GM12864 (cell line): Measurements from ENCODE around the gene DCLK1.

ENCODE experiments used
- DNase-seq: peaks from one replicate; pipeline ENCODE4 v3.0.0-alpha.2; 2011; ENCODE audit warnings: low read depth
- H3K4me3 ChIP-seq: 2 replicates; pipeline ENCODE4 v1.5.1; 2011; ENCODE audit warnings: mild to moderate bottlenecking, low read depth, low read length, control low read depth
- TF ChIP-seq, protein P1 (sequence below): IDR thresholded peaks from 2 replicates; pipeline ENCODE4 v1.5.1; 2011; ENCODE audit warnings: low read depth, mild to moderate bottlenecking, moderate library complexity, low read length, control low read depth, inconsistent platforms; ENCODE audit errors: missing control alignments

The DCLK1 gene

DNA sequence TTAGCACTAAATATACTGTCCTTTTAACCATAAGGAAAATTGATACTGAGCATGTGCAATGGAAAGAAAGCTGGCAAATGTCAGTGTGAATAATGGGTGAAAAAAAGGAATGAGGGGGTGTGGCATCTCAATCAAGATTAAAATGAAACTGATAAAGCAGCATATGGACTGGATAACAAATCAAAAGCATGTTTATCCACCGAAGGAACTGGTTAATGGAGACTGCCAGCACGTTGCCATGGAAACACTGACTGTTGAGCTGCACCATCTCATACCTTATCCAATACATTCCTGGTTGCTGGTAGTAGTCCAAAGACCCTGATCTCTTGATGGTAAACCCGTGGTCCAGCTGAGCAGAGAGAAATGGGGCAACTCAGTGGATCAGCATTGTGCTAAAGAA lies 343.2 kb downstream of the DCLK1 start:
- no peak overlapping the region for H3K4me3 ChIP-seq
- no peak for DNase-seq
- TF ChIP-seq, protein P1, sequence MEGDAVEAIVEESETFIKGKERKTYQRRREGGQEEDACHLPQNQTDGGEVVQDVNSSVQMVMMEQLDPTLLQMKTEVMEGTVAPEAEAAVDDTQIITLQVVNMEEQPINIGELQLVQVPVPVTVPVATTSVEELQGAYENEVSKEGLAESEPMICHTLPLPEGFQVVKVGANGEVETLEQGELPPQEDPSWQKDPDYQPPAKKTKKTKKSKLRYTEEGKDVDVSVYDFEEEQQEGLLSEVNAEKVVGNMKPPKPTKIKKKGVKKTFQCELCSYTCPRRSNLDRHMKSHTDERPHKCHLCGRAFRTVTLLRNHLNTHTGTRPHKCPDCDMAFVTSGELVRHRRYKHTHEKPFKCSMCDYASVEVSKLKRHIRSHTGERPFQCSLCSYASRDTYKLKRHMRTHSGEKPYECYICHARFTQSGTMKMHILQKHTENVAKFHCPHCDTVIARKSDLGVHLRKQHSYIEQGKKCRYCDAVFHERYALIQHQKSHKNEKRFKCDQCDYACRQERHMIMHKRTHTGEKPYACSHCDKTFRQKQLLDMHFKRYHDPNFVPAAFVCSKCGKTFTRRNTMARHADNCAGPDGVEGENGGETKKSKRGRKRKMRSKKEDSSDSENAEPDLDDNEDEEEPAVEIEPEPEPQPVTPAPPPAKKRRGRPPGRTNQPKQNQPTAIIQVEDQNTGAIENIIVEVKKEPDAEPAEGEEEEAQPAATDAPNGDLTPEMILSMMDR = no peak

DNA sequence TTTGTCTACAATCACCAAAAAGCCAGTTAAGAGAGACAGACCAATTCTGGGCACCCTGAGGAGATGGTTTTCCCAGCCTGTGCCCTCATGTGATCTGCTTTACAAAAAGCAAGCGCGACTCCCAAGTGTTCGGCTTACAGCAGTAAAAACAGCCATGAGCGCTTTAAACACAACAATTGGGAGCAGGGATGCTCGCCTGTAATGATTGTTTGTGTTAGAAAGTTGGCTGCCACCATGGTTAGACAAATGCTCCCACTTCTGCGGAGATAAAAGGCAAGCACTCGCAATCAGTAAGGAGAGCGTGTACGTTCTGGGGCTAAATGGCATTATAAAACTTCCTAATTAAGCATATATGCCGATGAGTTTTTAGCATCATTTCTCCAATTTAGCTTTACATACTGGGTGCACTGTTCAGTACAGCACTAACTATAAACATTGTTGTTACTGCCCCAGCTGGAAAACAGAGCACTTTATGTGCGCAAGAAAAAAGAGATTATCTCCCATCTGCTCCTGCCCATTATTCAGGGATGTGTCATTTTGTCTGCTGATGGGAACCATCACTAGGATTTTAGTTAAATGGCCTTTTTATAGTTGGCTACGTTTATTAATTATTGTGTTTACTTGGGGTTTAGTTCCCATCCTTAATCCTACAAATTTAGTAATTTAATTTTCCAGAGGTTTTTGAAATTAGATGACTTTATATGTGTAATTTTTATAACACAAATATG lies 345.4 kb downstream of the DCLK1 start:
- DNase-seq = no peak
- TF ChIP-seq, protein P1 = no peak
- H3K4me3 ChIP-seq = no peak overlapping the region

DNA sequence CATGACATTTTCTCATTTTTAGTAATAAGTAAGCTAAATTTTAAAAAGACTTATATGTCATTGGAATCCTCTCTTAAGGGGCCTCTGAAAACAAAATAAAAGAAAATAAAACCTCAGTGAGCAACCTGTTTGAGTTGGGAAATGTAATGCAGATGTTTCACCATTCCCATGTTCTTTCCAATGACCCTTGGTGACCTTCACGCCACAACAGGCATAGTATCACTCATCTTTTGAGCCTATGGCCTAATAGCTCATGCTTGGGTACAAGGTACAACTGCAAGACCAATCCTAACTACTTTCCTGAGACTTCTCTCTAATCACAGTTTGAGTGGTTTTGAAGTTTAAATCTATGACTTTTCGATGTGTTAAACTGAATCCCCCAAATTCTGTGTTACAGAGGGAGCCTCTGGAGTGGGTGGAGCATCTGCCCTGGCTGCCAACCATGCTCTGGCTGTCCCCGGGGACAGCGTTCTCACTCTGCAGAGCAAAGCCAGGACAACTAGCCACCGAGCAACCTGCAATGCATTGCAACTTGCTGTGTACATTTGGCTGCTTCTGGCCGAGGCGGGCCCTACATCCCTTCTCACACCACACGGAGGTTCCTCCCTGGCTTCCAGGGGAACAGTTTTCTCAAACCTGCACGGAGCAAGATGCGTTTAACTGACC lies 346.8 kb downstream of the DCLK1 start:
- DNase-seq = no peak
- TF ChIP-seq, protein P1 = no peak
- no peak overlapping the region for H3K4me3 ChIP-seq

DNA sequence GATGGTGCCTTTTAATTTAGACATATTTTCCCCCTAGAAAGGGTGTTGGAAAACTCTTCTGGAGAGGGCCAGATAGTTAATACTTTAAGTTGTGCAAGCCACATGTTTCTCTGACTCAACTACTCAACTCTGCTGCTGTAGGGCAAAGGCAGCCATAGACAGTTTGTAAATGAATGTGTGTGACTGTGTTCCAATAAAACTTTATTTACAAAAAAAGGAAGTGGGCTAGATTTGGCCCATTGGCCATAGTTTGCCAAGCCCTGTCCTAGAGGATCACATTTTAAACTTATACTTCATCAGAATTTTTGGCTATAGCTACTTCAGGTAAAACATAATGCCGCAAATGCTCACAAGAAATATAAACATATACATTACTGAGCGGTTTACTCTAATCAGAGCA lies 348.4 kb downstream of the DCLK1 start:
- H3K4me3 ChIP-seq = no peak overlapping the region
- TF ChIP-seq, protein P1 = no peak
- no peak for DNase-seq

DNA sequence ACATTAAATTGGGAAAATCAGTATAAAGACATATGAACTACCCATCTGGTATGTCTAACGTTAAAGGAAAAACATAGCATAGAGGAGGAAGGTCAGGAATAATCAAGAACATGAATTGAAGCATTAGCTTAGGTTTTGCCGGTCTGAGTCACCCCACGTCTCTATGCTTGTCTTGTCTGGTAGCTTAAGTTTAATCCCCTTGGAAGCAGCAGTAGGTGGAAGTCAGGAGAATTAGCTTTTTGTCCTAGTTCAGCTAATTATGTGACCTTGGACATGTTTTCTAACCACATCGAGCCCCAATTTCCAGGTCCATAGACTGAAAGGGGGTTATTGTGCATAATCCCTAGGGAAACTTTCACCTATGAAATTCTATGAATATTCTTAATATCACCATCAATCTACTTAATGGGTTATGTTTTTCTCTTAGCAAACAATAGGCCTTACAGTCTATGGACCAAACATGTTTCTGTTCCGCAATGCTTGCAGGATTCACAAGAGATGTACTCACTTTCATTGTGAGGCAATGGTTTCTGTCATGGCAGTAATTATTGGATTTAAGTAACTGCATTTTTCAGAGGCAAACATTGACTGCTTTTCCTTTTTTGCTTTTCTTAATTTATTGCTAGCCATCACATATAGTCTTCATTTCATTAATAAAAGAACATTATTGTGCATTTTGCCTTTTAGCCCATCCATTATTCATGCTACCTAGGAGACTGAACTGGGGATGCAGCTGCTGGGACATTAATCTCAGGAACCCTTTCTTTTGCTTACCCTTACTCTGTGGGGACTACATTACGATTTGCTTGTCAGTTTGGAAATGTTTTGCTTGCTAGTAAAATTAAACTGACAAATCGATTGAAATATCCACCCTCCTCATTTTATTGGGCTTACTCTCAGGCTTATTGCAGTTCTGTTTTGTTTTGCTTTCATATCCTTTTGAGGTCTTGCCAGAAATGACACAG lies 349.9 kb downstream of the DCLK1 start:
- TF ChIP-seq, protein P1 = no peak
- H3K4me3 ChIP-seq = no peak overlapping the region

DNA sequence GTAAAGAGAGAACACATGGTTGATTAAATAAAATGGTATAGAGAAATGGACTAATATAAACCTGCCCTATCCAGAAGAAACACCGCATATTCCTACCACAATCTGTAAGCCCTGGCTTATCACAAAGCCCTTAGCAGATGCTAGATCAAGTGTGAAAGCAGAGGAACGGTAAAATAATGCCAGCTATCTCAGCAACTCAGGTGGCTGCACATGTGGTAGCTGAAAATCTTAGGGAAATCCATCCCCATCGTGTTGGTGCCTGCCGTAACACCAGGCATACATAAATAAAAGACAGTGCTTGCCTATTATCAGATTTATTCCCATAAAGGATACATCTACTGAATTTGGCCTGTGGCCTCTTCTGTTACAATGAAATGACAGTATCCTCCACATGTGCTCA lies 350.6 kb downstream of the DCLK1 start:
- TF ChIP-seq, protein P1 = no peak
- DNase-seq = no peak
- no peak overlapping the region for H3K4me3 ChIP-seq

More for the DNA sequence above, 349.9 kb downstream of the DCLK1 start:
- no peak for DNase-seq
